Measurements from ENCODE around the gene NFATC3.

Gene NFATC3

GRCh38 chr16:68074850-68075555 is 10.2 kb upstream of the NFATC3 start:
- TF ChIP-seq CTCF (IDR thresholded peaks at IDR 0.05; ENCODE audit: unreplicated experiment in 3 of 3): no peak
- Mint-ChIP-seq H3K4me3 (no peak overlapping the region), H3K36me3 (ENCODE audit: low read depth) (peaks cover 55% of the 10 kb centered on the region), H3K27ac (no peak overlapping the region), H3K27me3 (ENCODE audit: low read depth) (no peaks in the 10 kb centered on the region), H3K9me3 (no peaks in the 10 kb centered on the region), H3K4me1 (peaks cover 32% of the 10 kb centered on the region)

GRCh38 chr16:68075980-68076379 is 9.2 kb upstream of the NFATC3 start:
- no peaks in the 10 kb centered on the region for H3K9me3 Mint-ChIP-seq
- no peaks in the 10 kb centered on the region for H3K27me3 Mint-ChIP-seq (ENCODE audit: low read depth)
- peaks cover 23% of the 10 kb centered on the region for H3K4me1 Mint-ChIP-seq
- H3K4me3 Mint-ChIP-seq: no peak overlapping the region
- H3K27ac Mint-ChIP-seq: no peak overlapping the region
- peaks cover 49% of the 10 kb centered on the region for H3K36me3 Mint-ChIP-seq (ENCODE audit: low read depth)
- TF ChIP-seq CTCF (IDR thresholded peaks at IDR 0.05; ENCODE audit: unreplicated experiment in 3 of 3): no peak

GRCh38 chr16:68076560-68076959 is 8.6 kb upstream of the NFATC3 start:
- H3K27ac Mint-ChIP-seq: no peak overlapping the region
- TF ChIP-seq CTCF (IDR thresholded peaks at IDR 0.05; ENCODE audit: unreplicated experiment in 3 of 3): no peak
- H3K27me3 Mint-ChIP-seq (ENCODE audit: low read depth): no peaks in the 10 kb centered on the region
- no peaks in the 10 kb centered on the region for H3K9me3 Mint-ChIP-seq
- no peak overlapping the region for H3K4me3 Mint-ChIP-seq
- H3K4me1 Mint-ChIP-seq: peaks cover 19% of the 10 kb centered on the region
- H3K36me3 Mint-ChIP-seq (ENCODE audit: low read depth): peaks cover 46% of the 10 kb centered on the region

GRCh38 chr16:68077866-68078700 is 7.1 kb upstream of the NFATC3 start:
- TF ChIP-seq CTCF (IDR thresholded peaks at IDR 0.05; ENCODE audit: unreplicated experiment in 3 of 3): no peak
- peaks cover 40% of the 10 kb centered on the region for H3K36me3 Mint-ChIP-seq (ENCODE audit: low read depth)
- no peak overlapping the region for H3K27ac Mint-ChIP-seq
- peaks cover 21% of the 10 kb centered on the region for H3K4me1 Mint-ChIP-seq
- H3K4me3 Mint-ChIP-seq: no peak overlapping the region
- H3K9me3 Mint-ChIP-seq: no peaks in the 10 kb centered on the region
- no peaks in the 10 kb centered on the region for H3K27me3 Mint-ChIP-seq (ENCODE audit: low read depth)

- no peak for TF ChIP-seq CTCF (IDR thresholded peaks at IDR 0.05; ENCODE audit: unreplicated experiment in 3 of 3)
- H3K9me3 Mint-ChIP-seq: no peaks in the 10 kb centered on the region
- H3K4me3 Mint-ChIP-seq: no peak overlapping the region
- no peaks in the 10 kb centered on the region for H3K27me3 Mint-ChIP-seq (ENCODE audit: low read depth)
- H3K27ac Mint-ChIP-seq: no peak overlapping the region
- H3K4me1 Mint-ChIP-seq: peaks cover 28% of the 10 kb centered on the region
- H3K36me3 Mint-ChIP-seq (ENCODE audit: low read depth): peaks cover 37% of the 10 kb centered on the region
Observed at GRCh38 chr16:68078701-68079375, 6.3 kb upstream of the NFATC3 start.
